SH-SY5Y (cell line): ENCODE data around the gene CDC42SE2.

ENCODE experiments used
- GATA2 ChIP-seq: IDR thresholded peaks from 2 replicates; pipeline ENCODE4 v1.6.1; 2011; ENCODE audit warnings: mild to moderate bottlenecking, low read depth, low read length
- GATA3 ChIP-seq: IDR thresholded peaks from 2 replicates; pipeline ENCODE4 v1.6.1; 2011; ENCODE audit warnings: low read depth, mild to moderate bottlenecking, low read length, moderate library complexity

CDC42SE2 gene

DNA sequence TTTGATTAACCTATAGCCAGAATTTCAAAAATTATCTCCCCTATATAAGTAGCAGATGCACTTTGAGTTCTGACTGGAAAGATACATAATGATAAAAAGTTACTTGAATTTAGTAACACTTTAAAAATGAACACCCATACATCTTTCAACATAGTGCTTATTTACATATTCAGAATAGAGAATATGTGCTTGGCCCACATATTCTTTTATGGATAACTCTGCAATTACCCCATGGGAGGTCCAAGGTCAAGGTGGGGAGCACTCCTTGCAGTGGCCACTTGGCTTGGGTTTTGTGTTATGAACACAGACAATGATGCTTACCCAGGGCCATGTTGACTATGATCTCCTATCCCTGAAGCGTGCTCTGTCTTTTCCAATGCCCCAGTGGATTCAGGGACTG lies 169.3 kb downstream of the CDC42SE2 start:
- no peak for TF ChIP-seq GATA2
- no peak for TF ChIP-seq GATA3

- no peak for TF ChIP-seq GATA3
- no peak for TF ChIP-seq GATA2
Measured at GRCh38 chr5:131436081-131436480, 172.2 kb downstream of the CDC42SE2 start.

DNA sequence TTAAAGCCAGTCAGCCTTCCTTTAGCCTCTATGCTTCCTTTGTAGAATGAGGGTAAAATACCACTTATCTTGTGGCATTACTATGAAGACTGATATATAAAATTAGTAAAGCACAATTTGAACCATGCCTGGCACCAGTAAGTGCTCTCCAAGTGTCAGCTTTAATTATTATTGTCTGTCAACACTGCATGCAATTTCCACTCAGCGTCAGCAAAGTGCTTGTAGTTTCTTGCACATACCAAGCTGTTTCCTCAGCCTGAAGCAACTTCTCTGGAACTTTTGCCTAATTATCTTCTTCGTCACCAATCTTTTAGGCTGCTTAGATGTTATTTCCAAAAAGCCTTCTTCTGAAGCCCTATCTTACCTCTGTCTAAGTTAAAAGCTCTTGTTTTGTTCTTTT lies 177.3 kb downstream of the CDC42SE2 start:
- no peak for TF ChIP-seq GATA3
- TF ChIP-seq GATA2, result no peak
